RWPE1 (cell line): ENCODE results near the gene MYO1B.

Experiments used
- CTCF ChIA-PET: fragments of 350-600 bp; sonication (Branson Sonifier 250); formaldehyde crosslinking; extraction: SDS; loops from one replicate; lab custom pipeline; 2021; lab: Yijun Ruan, JAX
- POLR2A ChIA-PET: fragments of 400-600 bp; formaldehyde crosslinking; extraction: SDS; loops from one replicate; lab custom pipeline; 2020; ENCODE audit warnings: antibody characterized with exemption; ENCODE audit not compliant: low non-redundant PET; lab: Yijun Ruan, JAX
- DNase-seq: peaks from one replicate; pipeline ENCODE4 v3.0.0; 2012; ENCODE audit warnings: low spot score
- H3K27ac ChIP-seq: fragments of 450-650 bp; 2 replicates; pipeline ENCODE4 v1.5.1; 2017
- CTCF ChIP-seq: fragments of 450-650 bp; conservative IDR thresholded peaks from 2 replicates; pipeline ENCODE4 v1.5.1; 2017; ENCODE audit warnings: low read depth, mild to moderate bottlenecking

The MYO1B gene

GRCh38 chr2:191299010-191299409, 53.8 kb downstream of the MYO1B start:
- no peak for DNase-seq
- TF ChIP-seq CTCF: no peak
- no peak overlapping the region for H3K27ac ChIP-seq
- POLR2A ChIA-PET: no interaction called here
- CTCF ChIA-PET: interaction anchor here (0.6 kb wide), 1 partner anchor 254 kb away, joined by 4 read pairs; no protein-coding TSS in a partner anchor

- no peak overlapping the region for H3K27ac ChIP-seq
- CTCF ChIA-PET: interaction anchor here (0.6 kb wide), 1 partner anchor 681 kb away, joined by 3 read pairs; no protein-coding TSS in a partner anchor
- TF ChIP-seq CTCF: no peak
- POLR2A ChIA-PET: no interaction called here
- DNase-seq: no peak
These were observed 54.7 kb downstream of the MYO1B start for GRCh38 chr2:191299866-191300265.

- no peak for TF ChIP-seq CTCF
- CTCF ChIA-PET: no interaction called here
- H3K27ac ChIP-seq: no peak overlapping the region
- POLR2A ChIA-PET: no interaction called here
- DNase-seq: no peak
These were observed 56.8 kb downstream of the MYO1B start for GRCh38 chr2:191301971-191302370.

GRCh38 chr2:191302459-191303139, 57.4 kb downstream of the MYO1B start:
- H3K27ac ChIP-seq: no peak overlapping the region
- TF ChIP-seq CTCF: no peak
- CTCF ChIA-PET: interaction anchor here (0.6 kb wide), 1 partner anchor 755 kb away, joined by 4 read pairs; no protein-coding TSS in a partner anchor
- POLR2A ChIA-PET: no interaction called here
- peak; percentile 27 for DNase-seq

GRCh38 chr2:191303140-191304005, 58.2 kb downstream of the MYO1B start:
- peak overlapping the region; percentile 97 for H3K27ac ChIP-seq
- ChIA-PET CTCF (interaction anchor here (0.6 to 1.0 kb wide), 3 partner anchors 12 to 754 kb away, joined by 3 to 4 read pairs (median 3); no protein-coding TSS in a partner anchor), POLR2A (no interaction called here)
- no peak for DNase-seq
- no peak for TF ChIP-seq CTCF
